ENCODE results near the gene FAM180A.
"Not testable (repeated sequence)": the region's sequence is repeated elsewhere in the genome, so short reads cannot be mapped to it uniquely, and the experiment has no call there.

FAM180A gene

DNA sequence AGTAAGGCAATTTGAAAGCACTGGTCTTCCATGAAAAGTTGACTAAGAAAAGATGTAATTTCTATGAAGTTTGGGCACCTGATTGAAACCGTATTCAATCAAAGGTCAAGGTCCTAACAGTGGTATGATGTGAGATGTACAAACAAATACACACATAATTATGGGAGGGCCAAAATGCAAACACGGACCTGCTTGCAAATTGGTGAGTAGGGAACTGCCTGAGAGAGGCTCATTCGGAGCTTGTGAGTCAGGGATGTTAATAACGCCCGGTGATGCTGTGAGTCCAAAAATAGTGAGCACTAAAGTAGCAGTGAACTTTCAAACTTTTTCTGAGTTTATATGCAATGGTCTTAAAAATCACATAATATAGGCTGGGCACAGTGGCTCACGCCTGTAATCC, 34.2 kb upstream of the FAM180A start:
- WGBS (ENCODE audit: insufficient coverage) = 100% methylated on average over 5 of the region's 6 CpGs
- CTCF ChIA-PET = no interaction called here

DNA sequence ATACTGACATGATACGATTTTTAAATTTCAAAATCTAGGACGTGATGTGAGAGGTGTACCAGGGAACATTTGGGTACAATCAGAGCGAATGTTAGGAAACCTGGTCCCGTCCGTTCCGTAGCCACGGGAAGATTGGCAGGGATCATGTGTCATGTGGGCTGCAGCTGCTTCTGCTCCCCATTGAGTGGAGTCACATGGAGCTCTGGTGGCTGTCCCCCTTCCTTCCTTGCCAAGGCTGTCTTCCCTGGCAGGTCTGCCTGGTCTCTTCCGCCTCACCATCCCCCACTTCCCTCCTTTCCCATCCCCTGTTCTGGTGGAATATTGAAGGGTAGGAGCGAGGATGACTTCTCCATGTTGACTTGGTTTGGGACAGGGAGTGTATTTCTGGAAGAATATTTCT, 33.8 kb upstream of the FAM180A start:
- Histone ChIP-seq H3K4me1 (ENCODE audit: control extremely low read depth in 1 of 4, control insufficient read depth in 4 of 4, insufficient read depth in 4 of 4, low read length in 3 of 4) (peaks cover 0 to 8% (median 0%) of the 10 kb centered on the region in 4 experiments), H3K36me3 (ENCODE audit: control insufficient read depth in 4 of 4, insufficient read depth in 4 of 4, low read length in 3 of 4) (no peaks in the 10 kb centered on the region), H3K27me3 (replicated peaks in 2 of 5; ENCODE audit: control insufficient read depth in 4 of 5, insufficient read depth in 5 of 5, low read length in 4 of 5) (no peaks in the 10 kb centered on the region), H3K9me3 (ENCODE audit: control extremely low read depth in 1 of 5, control insufficient read depth in 4 of 5, insufficient read depth in 2 of 5, low read depth in 1 of 5, low read length in 4 of 5) (peaks cover 0 to 4% (median 2%) of the 10 kb centered on the region in 5 experiments), H3K4me3 (ENCODE audit: control insufficient read depth in 1 of 7, extremely low read depth in 1 of 7, insufficient read depth in 4 of 7, low read depth in 2 of 7, low read length in 6 of 7) (no peak overlapping the region), H3K27ac (ENCODE audit: insufficient read depth in 1 of 2, low read depth in 1 of 2, low read length in 2 of 2, poor library complexity in 1 of 2, severe bottlenecking in 2 of 2) (no peak overlapping the region)
- 98% methylated on average over 6 of the region's 9 CpGs for WGBS (ENCODE audit: insufficient coverage)
- no peak for DNase-seq
- ChIA-PET POLR2A (no interaction called here), CTCF (no interaction called here)

More for the DNA sequence above, 34.2 kb upstream of the FAM180A start:
- H3K27me3 ChIP-seq (replicated peaks in 2 of 5; ENCODE audit: control insufficient read depth in 4 of 5, insufficient read depth in 5 of 5, low read length in 4 of 5) = no peaks in the 10 kb centered on the region
- DNase-seq = no peak
- no peaks in the 10 kb centered on the region for H3K36me3 ChIP-seq (ENCODE audit: control insufficient read depth in 4 of 4, insufficient read depth in 4 of 4, low read length in 3 of 4)
- peaks cover 0 to 8% (median 0%) of the 10 kb centered on the region in 4 experiments for H3K4me1 ChIP-seq (ENCODE audit: control extremely low read depth in 1 of 4, control insufficient read depth in 4 of 4, insufficient read depth in 4 of 4, low read length in 3 of 4)
- H3K9me3 ChIP-seq (ENCODE audit: control extremely low read depth in 1 of 5, control insufficient read depth in 4 of 5, insufficient read depth in 2 of 5, low read depth in 1 of 5, low read length in 4 of 5) = peaks cover 0 to 3% (median 2%) of the 10 kb centered on the region in 5 experiments
- H3K4me3 ChIP-seq (ENCODE audit: control insufficient read depth in 1 of 7, extremely low read depth in 1 of 7, insufficient read depth in 4 of 7, low read depth in 2 of 7, low read length in 6 of 7) = no peak overlapping the region
- POLR2A ChIA-PET = no interaction called here
- no peak overlapping the region for H3K27ac ChIP-seq (ENCODE audit: insufficient read depth in 1 of 2, low read depth in 1 of 2, low read length in 2 of 2, poor library complexity in 1 of 2, severe bottlenecking in 2 of 2)

DNA sequence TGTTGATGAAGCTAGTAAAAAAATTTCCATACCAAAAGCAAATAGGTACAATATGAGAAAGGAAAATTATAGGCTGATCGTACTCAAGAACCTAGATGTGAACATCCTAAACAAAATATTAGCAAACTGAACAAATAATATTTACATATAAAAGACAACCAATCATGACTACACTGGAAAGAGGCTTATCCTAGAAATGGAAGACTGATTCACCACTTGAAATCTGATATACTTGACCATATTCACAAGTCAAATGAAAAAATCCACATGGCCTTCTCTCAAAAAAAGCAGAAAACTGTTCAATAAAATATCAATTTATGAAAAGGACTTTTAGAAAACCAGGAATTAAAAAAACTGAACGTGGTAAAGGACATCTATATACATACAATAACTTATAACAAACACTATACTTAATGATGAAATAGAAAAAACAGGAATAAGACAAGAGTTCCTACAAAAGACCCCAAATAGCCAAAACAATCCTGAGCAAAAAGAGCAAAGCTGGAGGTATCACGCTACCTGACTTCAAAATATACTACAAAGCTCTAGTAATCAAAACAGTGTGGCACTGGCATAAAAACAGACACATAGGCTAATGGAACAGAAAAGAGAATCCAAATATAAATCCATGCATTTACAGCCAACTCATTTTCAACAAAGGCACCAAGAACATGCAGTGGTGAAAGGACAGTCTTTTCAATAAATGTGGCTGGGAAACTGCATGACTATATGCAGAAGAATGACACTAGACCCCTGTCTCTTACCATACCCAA, 29.2 kb upstream of the FAM180A start:
- no peak for DNase-seq
- Histone ChIP-seq H3K36me3 (ENCODE audit: control insufficient read depth in 4 of 4, insufficient read depth in 4 of 4, low read length in 3 of 4) (no peaks in the 10 kb centered on the region), H3K27me3 (replicated peaks in 2 of 5; ENCODE audit: control insufficient read depth in 4 of 5, insufficient read depth in 5 of 5, low read length in 4 of 5) (no peaks in the 10 kb centered on the region), H3K4me1 (ENCODE audit: control extremely low read depth in 1 of 4, control insufficient read depth in 4 of 4, insufficient read depth in 4 of 4, low read length in 3 of 4) (no peaks in the 10 kb centered on the region), H3K27ac (ENCODE audit: insufficient read depth in 1 of 2, low read depth in 1 of 2, low read length in 2 of 2, poor library complexity in 1 of 2, severe bottlenecking in 2 of 2) (no peak overlapping the region), H3K9me3 (ENCODE audit: control extremely low read depth in 1 of 5, control insufficient read depth in 4 of 5, insufficient read depth in 2 of 5, low read depth in 1 of 5, low read length in 4 of 5) (peaks cover 0 to 4% (median 2%) of the 10 kb centered on the region in 5 experiments), H3K4me3 (ENCODE audit: control insufficient read depth in 1 of 7, extremely low read depth in 1 of 7, insufficient read depth in 4 of 7, low read depth in 2 of 7, low read length in 6 of 7) (no peak overlapping the region)
- CTCF ChIA-PET = no interaction called here
- POLR2A ChIA-PET = no interaction called here
- WGBS (ENCODE audit: insufficient coverage) = 100% methylated on average over 2 of the region's 3 CpGs

DNA sequence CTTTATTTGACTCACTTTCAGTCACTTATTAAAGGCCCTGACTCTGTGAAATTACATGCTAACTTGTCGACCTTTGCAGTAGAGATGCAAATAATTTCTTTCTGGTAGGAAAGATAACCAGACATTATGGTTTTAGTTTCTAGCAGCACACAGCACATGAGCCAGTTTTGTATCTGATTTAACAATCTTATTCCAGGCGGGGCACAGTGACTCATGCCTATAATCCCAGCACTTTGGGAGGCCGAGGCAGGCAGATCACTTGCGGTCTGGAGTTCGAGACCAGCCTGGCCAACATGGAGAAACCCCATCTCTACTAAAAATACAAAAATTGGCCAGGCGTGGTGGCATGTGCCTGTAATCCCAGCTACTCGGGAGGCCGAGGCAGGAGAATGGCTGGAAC, 27.3 kb upstream of the FAM180A start:
- H3K9me3 ChIP-seq (ENCODE audit: control extremely low read depth in 1 of 5, control insufficient read depth in 4 of 5, insufficient read depth in 2 of 5, low read depth in 1 of 5, low read length in 4 of 5); H3K4me3 ChIP-seq (ENCODE audit: control insufficient read depth in 1 of 7, extremely low read depth in 1 of 7, insufficient read depth in 4 of 7, low read depth in 2 of 7, low read length in 6 of 7); H3K36me3 ChIP-seq (ENCODE audit: control insufficient read depth in 4 of 4, insufficient read depth in 4 of 4, low read length in 3 of 4); DNase-seq; POLR2A ChIA-PET; H3K27ac ChIP-seq (ENCODE audit: insufficient read depth in 1 of 2, low read depth in 1 of 2, low read length in 2 of 2, poor library complexity in 1 of 2, severe bottlenecking in 2 of 2); H3K4me1 ChIP-seq (ENCODE audit: control extremely low read depth in 1 of 4, control insufficient read depth in 4 of 4, insufficient read depth in 4 of 4, low read length in 3 of 4); H3K27me3 ChIP-seq (replicated peaks in 2 of 5; ENCODE audit: control insufficient read depth in 4 of 5, insufficient read depth in 5 of 5, low read length in 4 of 5); CTCF ChIA-PET: not testable (repeated sequence)
- 100% methylated on average over 4 of the region's 8 CpGs for WGBS (ENCODE audit: insufficient coverage)

DNA sequence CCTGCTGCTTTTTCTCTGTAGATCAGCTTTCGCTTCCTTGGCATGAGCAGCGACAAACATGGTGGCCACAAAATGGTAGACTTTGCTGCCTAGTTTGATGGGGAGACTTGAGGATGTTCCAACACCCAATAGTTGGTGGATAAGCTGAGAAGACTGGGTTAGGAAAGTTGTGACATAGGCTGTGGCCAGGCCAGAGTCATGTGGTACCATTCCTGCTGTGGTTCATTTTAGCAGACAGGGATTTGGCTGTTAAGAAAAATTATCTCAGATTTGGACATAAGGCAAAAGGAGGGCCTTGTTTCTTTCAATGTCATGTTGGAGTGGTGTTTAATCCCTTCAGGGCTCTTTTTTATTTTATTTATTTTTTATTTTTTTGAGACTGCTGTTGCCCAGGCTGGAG, 26.6 kb upstream of the FAM180A start:
- CTCF ChIA-PET = interaction anchor here (0.5 kb wide), 1 partner anchor 10 kb away, joined by 3 read pairs; no protein-coding TSS in a partner anchor
- no CpG with 5 or more reads among the region's 2 CpGs for WGBS (ENCODE audit: insufficient coverage)
- POLR2A ChIA-PET = no interaction called here

DNA sequence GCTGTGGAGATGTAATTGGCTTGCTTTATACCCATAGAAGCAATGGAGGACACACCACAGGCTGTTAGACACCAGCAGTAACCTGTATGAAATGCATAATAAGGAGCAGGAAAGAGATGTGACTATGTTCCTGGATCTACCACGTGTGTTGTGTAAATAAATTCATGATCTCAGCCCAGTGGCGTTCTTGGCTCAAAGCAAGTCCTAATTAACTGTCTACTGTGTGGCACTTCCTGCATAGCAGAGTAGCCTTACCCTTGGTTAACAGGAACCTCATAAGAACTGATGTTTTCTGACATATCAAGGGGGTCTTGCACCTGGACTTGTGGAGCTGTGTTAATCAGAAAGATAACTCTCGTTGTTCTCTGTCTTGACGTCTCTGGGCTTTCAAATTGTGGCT, 25.7 kb upstream of the FAM180A start:
- Histone ChIP-seq H3K9me3 (ENCODE audit: control extremely low read depth in 1 of 5, control insufficient read depth in 4 of 5, insufficient read depth in 2 of 5, low read depth in 1 of 5, low read length in 4 of 5) (peaks cover 0 to 4% (median 2%) of the 10 kb centered on the region in 5 experiments), H3K27me3 (replicated peaks in 2 of 5; ENCODE audit: control insufficient read depth in 4 of 5, insufficient read depth in 5 of 5, low read length in 4 of 5) (no peaks in the 10 kb centered on the region), H3K36me3 (ENCODE audit: control insufficient read depth in 4 of 4, insufficient read depth in 4 of 4, low read length in 3 of 4) (no peaks in the 10 kb centered on the region), H3K4me1 (ENCODE audit: control extremely low read depth in 1 of 4, control insufficient read depth in 4 of 4, insufficient read depth in 4 of 4, low read length in 3 of 4) (no peaks in the 10 kb centered on the region), H3K27ac (ENCODE audit: insufficient read depth in 1 of 2, low read depth in 1 of 2, low read length in 2 of 2, poor library complexity in 1 of 2, severe bottlenecking in 2 of 2) (no peak overlapping the region), H3K4me3 (ENCODE audit: control insufficient read depth in 1 of 7, extremely low read depth in 1 of 7, insufficient read depth in 4 of 7, low read depth in 2 of 7, low read length in 6 of 7) (no peak overlapping the region)
- DNase-seq = no peak
- POLR2A ChIA-PET = no interaction called here
- CTCF ChIA-PET = no interaction called here
- WGBS (ENCODE audit: insufficient coverage) = 81% methylated on average over 4 of the region's 4 CpGs

More for the DNA sequence above, 26.6 kb upstream of the FAM180A start:
- no peak for DNase-seq
- Histone ChIP-seq H3K4me1 (ENCODE audit: control extremely low read depth in 1 of 4, control insufficient read depth in 4 of 4, insufficient read depth in 4 of 4, low read length in 3 of 4) (no peaks in the 10 kb centered on the region), H3K36me3 (ENCODE audit: control insufficient read depth in 4 of 4, insufficient read depth in 4 of 4, low read length in 3 of 4) (no peaks in the 10 kb centered on the region), H3K27me3 (replicated peaks in 2 of 5; ENCODE audit: control insufficient read depth in 4 of 5, insufficient read depth in 5 of 5, low read length in 4 of 5) (no peaks in the 10 kb centered on the region), H3K4me3 (ENCODE audit: control insufficient read depth in 1 of 7, extremely low read depth in 1 of 7, insufficient read depth in 4 of 7, low read depth in 2 of 7, low read length in 6 of 7) (no peak overlapping the region), H3K27ac (ENCODE audit: insufficient read depth in 1 of 2, low read depth in 1 of 2, low read length in 2 of 2, poor library complexity in 1 of 2, severe bottlenecking in 2 of 2) (no peak overlapping the region), H3K9me3 (ENCODE audit: control extremely low read depth in 1 of 5, control insufficient read depth in 4 of 5, insufficient read depth in 2 of 5, low read depth in 1 of 5, low read length in 4 of 5) (peaks cover 0 to 4% (median 2%) of the 10 kb centered on the region in 5 experiments)

DNA sequence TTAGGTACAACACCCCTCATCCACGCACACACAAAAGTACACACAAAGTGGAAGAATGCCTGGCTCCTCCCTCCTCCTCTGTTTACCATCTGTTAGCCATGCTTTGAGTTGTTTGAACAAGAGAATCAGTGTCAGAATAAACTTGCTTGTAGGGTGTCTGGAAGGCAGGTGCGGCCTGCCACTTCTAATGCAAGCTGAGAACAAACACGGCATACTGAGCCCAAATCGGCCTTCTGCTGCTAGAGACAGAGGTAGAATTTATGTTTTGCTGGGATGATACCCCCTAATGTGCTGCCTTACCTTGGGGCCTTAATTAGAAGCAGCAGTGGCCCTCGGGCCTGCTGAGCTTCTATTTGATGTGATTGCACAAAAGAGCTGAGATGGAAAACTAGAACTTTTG, 24.9 kb upstream of the FAM180A start:
- peaks cover 0 to 1% (median 0%) of the 10 kb centered on the region in 5 experiments for H3K27me3 ChIP-seq (replicated peaks in 2 of 5; ENCODE audit: control insufficient read depth in 4 of 5, insufficient read depth in 5 of 5, low read length in 4 of 5)
- no peak overlapping the region for H3K27ac ChIP-seq (ENCODE audit: insufficient read depth in 1 of 2, low read depth in 1 of 2, low read length in 2 of 2, poor library complexity in 1 of 2, severe bottlenecking in 2 of 2)
- no peaks in the 10 kb centered on the region for H3K4me1 ChIP-seq (ENCODE audit: control extremely low read depth in 1 of 4, control insufficient read depth in 4 of 4, insufficient read depth in 4 of 4, low read length in 3 of 4)
- ChIA-PET POLR2A (interaction anchor here (0.7 kb wide), 1 partner anchor 139 kb away, joined by 3 read pairs; no protein-coding TSS in a partner anchor), CTCF (no interaction called here)
- DNase-seq = no peak
- H3K9me3 ChIP-seq (ENCODE audit: control extremely low read depth in 1 of 5, control insufficient read depth in 4 of 5, insufficient read depth in 2 of 5, low read depth in 1 of 5, low read length in 4 of 5) = peaks cover 0 to 4% (median 2%) of the 10 kb centered on the region in 5 experiments
- H3K4me3 ChIP-seq (ENCODE audit: control insufficient read depth in 1 of 7, extremely low read depth in 1 of 7, insufficient read depth in 4 of 7, low read depth in 2 of 7, low read length in 6 of 7) = no peak overlapping the region
- 95% methylated on average over 4 of the region's 5 CpGs for WGBS (ENCODE audit: insufficient coverage)
- H3K36me3 ChIP-seq (ENCODE audit: control insufficient read depth in 4 of 4, insufficient read depth in 4 of 4, low read length in 3 of 4) = no peaks in the 10 kb centered on the region

Data from common myeloid progenitor, CD34-positive (primary cell).